Stimulated activated CD8-positive, alpha-beta memory T cell treated with anti-CD3 and anti-CD28 coated beads, Interleukin-2, amount 100 ng/mL, for 1 hour (primary cell): ENCODE results near the gene SPSB3.

Source experiments
- DNase-seq, 2 donors: peaks; one replicate each; pipeline ENCODE4 v3.0.0-alpha.2; 2020; ENCODE audit warnings: low read depth in 2 of 2

The SPSB3 gene

GRCh38 chr16:1763521-1764511, 18.6 kb downstream of the SPSB3 start:
- no peak for DNase-seq

- DNase-seq = no peak
Measured at GRCh38 chr16:1762879-1763520, 19.4 kb downstream of the SPSB3 start.

- DNase-seq = no peak
Measured at GRCh38 chr16:1762196-1762878, 20.0 kb downstream of the SPSB3 start.

GRCh38 chr16:1761751-1762150, 20.6 kb downstream of the SPSB3 start:
- no peak for DNase-seq

- DNase-seq = no peak
Measured at GRCh38 chr16:1760911-1761310, 21.5 kb downstream of the SPSB3 start.

GRCh38 chr16:1759511-1759910, 22.9 kb downstream of the SPSB3 start:
- DNase-seq = no peak

GRCh38 chr16:1758923-1759322, 23.4 kb downstream of the SPSB3 start:
- DNase-seq = no peak

- DNase-seq = no peak
Measured at GRCh38 chr16:1757714-1758461, 24.5 kb downstream of the SPSB3 start.

- DNase-seq = no peak
Measured at GRCh38 chr16:1754204-1754603, 28.2 kb downstream of the SPSB3 start.

- no peak for DNase-seq
Measured at GRCh38 chr16:1752853-1753252, 29.5 kb downstream of the SPSB3 start.

- DNase-seq = no peak
Measured at GRCh38 chr16:1751946-1752345, 30.4 kb downstream of the SPSB3 start.

GRCh38 chr16:1749152-1750117, 32.9 kb downstream of the SPSB3 start:
- DNase-seq = no peak

- DNase-seq = no peak
Measured at GRCh38 chr16:1747934-1748333, 34.4 kb downstream of the SPSB3 start.

GRCh38 chr16:1746693-1747195, 35.6 kb downstream of the SPSB3 start:
- no peak for DNase-seq

GRCh38 chr16:1745900-1746692, 36.3 kb downstream of the SPSB3 start:
- DNase-seq = no peak

GRCh38 chr16:1745181-1745899, 37.0 kb downstream of the SPSB3 start:
- no peak for DNase-seq

- no peak for DNase-seq
Measured at GRCh38 chr16:1744338-1744840, 38.0 kb downstream of the SPSB3 start.
